Endothelial cell of umbilical vein (primary cell): ENCODE measurements around the gene UBE2F.

ENCODE experiments used
- CTCF ChIP-seq, 2 donors: IDR thresholded peaks; 1 replicate in 1 of 2; 2 replicates in 1 of 2; pipeline ENCODE4 v1.5.1; 2011; ENCODE audit warnings: low read length in 2 of 2, mild to moderate bottlenecking in 2 of 2, moderate library complexity in 2 of 2, control low read depth in 1 of 2, inconsistent platforms in 1 of 2, low read depth in 1 of 2; ENCODE audit not compliant: insufficient read depth in 1 of 2; ENCODE audit errors: extremely low read depth in 1 of 2
- EZH2 ChIP-seq: IDR thresholded peaks from 2 replicates; pipeline ENCODE4 v1.6.1; 2012; ENCODE audit warnings: borderline replicate concordance, low read depth, mild to moderate bottlenecking, moderate library complexity, low read length, inconsistent platforms; ENCODE audit not compliant: severe bottlenecking
- JUN ChIP-seq: IDR thresholded peaks from 2 replicates; pipeline ENCODE4 v1.6.1; 2011; ENCODE audit warnings: borderline replicate concordance, low read depth; ENCODE audit not compliant: insufficient read length, insufficient read depth
- MYC ChIP-seq: IDR thresholded peaks from one replicate; pipeline ENCODE4 v1.6.1; 2011; ENCODE audit warnings: mild to moderate bottlenecking, low read depth, low read length
- POLR2A ChIP-seq: IDR thresholded peaks from 2 replicates; pipeline ENCODE4 v1.6.1; 2012; ENCODE audit warnings: low read depth, mild to moderate bottlenecking, control low read depth, low read length
- POLR2AphosphoS5 ChIP-seq: IDR thresholded peaks from 2 replicates; pipeline ENCODE4 v1.6.1; 2012; ENCODE audit warnings: low read depth, mild to moderate bottlenecking, control low read depth, low read length, moderate library complexity; ENCODE audit not compliant: insufficient read depth

DNA sequence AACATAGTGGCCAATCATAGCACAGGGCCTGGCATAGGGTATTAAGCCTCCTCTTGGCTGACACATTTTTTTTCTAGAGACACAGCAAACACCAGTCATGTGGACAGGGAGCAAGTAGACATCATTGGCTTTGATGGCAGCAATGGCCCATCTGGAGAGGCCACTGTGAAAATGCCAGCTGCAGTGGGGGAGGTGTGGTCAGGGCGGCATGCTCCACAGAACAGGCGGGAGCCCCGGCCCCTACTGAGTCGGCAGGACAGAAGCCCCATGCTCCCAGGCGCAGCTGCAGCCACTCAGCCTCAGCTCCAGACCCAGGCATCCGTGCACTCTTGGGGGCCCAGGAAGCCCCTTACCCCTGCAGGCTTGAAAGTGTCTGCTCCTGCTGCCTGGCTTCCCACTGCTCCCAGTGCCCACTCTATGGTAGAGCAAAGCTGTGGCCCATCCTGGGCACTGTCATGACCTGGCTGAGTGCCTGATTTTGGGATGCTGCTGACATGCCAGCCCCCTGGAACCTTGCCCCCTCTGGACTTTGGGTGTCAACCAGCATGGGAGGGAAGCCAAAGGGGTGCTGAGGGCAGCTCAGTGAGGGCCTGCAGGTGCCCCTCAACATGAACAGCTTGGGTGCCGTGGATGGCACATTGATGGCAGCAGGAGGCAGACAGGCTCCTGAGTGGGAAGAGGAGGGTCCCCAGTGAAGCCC lies 23.3 kb upstream of the UBE2F start:
- TF ChIP-seq CTCF (IDR thresholded peaks at IDR 0.05; ENCODE audit: extremely low read depth in 1 of 2, insufficient read depth in 1 of 2, low read depth in 1 of 2, low read length in 2 of 2) (no peak), POLR2AphosphoS5 (no peak), POLR2A (no peak), JUN (no peak), MYC (no peak), EZH2 (no peak)
